ENCODE results near the gene PCDHGB6.
"Not testable (repeated sequence)": the region's sequence is repeated elsewhere in the genome, so short reads cannot be mapped to it uniquely, and the experiment has no call there.

PCDHGB6 gene

DNA sequence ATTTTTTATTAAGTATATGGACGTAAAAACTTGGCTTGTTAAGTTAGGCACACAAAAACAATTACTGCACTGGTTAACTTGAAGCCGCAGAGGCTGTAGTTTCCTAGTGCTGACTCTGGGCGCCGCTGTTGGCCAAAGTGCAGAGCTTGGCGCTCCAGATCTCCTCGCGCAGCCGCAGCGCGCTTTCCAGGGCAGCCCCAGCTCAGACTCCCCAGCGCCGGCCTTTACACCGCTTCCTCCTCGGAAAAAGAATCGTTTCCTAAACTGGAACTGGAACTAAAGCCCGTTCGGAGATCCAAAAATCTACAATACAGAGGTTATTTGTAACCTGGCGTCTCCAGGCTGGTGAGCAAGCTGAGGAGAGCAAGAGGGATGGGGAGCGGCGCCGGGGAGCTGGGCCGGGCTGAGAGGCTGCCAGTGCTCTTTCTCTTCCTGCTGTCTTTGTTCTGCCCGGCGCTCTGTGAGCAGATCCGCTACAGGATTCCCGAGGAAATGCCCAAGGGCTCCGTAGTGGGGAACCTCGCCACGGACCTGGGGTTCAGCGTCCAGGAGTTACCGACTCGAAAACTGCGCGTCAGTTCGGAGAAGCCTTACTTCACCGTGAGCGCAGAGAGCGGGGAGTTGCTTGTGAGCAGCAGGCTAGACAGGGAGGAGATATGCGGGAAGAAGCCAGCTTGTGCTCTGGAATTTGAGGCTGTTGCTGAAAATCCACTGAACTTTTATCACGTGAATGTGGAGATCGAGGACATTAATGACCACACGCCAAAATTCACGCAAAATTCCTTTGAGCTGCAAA lies 9.9 kb upstream of the PCDHGB6 start, which contains the start of gene PCDHGB5:
Gene PCDHGB5, plus strand, starts transcription at position 192 of the 796 bp plus-strand sequence. Its CDS starts 181 bp downstream, at position 373.
- Histone ChIP-seq H3K9me3 (peaks cover 52 to 98% (median 89%) of the 10 kb centered on the region in 3 donors), H3K36me3 (peaks cover 3 to 50% (median 31%) of the 10 kb centered on the region in 3 donors), H3K4me3 (peak within 1 kb of the TSS; percentile 31 to 38)
- intact Hi-C loops (cut with DNase I; ENCODE audit: low total_unique reads); H3K27me3 ChIP-seq; H3K4me1 ChIP-seq; DNase-seq; H3K27ac ChIP-seq: not testable (repeated sequence)
- TF ChIP-seq, protein P1, sequence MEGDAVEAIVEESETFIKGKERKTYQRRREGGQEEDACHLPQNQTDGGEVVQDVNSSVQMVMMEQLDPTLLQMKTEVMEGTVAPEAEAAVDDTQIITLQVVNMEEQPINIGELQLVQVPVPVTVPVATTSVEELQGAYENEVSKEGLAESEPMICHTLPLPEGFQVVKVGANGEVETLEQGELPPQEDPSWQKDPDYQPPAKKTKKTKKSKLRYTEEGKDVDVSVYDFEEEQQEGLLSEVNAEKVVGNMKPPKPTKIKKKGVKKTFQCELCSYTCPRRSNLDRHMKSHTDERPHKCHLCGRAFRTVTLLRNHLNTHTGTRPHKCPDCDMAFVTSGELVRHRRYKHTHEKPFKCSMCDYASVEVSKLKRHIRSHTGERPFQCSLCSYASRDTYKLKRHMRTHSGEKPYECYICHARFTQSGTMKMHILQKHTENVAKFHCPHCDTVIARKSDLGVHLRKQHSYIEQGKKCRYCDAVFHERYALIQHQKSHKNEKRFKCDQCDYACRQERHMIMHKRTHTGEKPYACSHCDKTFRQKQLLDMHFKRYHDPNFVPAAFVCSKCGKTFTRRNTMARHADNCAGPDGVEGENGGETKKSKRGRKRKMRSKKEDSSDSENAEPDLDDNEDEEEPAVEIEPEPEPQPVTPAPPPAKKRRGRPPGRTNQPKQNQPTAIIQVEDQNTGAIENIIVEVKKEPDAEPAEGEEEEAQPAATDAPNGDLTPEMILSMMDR (IDR thresholded peaks at IDR 0.05), result peak in 1 of 2 experiments; percentile 44

DNA sequence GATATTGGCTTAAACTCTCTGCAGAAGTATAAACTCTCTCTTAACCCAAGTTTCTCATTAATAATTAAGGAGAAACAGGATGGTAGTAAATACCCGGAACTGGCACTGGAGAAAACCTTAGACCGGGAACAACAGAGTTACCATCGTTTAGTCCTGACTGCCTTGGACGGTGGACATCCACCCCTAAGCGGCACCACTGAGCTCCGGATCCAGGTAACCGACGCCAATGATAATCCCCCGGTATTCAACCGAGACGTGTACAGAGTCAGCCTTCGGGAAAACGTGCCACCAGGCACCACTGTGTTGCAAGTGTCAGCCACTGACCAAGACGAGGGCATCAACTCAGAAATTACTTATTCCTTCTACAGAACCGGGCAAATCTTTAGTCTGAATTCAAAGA lies 9.2 kb upstream of the PCDHGB6 start:
- no peak for DNase-seq
- no peaks in the 10 kb centered on the region for H3K4me1 ChIP-seq
- no peak overlapping the region for H3K4me3 ChIP-seq
- H3K27me3 ChIP-seq, result no peaks in the 10 kb centered on the region
- TF ChIP-seq, protein P1 (IDR thresholded peaks at IDR 0.05), result no peak
- peaks cover 48 to 98% (median 89%) of the 10 kb centered on the region in 3 donors for H3K9me3 ChIP-seq
- H3K27ac ChIP-seq, result no peak overlapping the region
- intact Hi-C loops (cut with DNase I; ENCODE audit: low total_unique reads), result no loop called here
- H3K36me3 ChIP-seq, result peaks cover 5 to 53% (median 31%) of the 10 kb centered on the region in 3 donors

DNA sequence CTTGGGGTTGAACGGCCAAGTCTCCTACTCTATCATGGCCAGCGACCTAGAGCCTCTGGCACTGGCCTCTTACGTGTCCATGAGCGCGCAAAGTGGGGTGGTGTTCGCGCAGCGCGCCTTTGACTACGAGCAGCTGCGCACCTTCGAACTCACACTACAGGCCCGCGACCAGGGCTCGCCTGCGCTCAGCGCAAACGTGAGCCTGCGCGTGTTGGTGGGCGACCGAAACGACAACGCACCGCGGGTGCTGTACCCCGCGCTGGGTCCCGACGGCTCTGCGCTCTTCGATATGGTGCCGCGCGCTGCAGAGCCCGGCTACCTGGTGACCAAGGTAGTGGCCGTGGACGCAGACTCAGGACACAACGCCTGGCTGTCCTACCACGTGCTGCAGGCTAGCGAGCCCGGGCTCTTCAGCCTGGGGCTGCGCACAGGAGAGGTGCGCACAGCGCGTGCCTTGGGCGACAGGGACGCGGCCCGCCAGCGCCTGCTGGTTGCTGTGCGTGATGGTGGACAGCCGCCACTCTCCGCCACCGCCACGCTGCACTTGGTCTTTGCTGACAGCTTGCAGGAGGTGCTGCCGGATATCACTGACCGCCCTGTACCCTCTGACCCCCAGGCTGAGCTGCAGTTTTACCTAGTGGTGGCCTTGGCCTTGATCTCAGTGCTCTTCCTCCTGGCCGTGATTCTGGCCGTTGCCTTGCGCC lies 8.1 kb upstream of the PCDHGB6 start:
- Histone ChIP-seq H3K36me3 (peaks cover 6 to 54% (median 37%) of the 10 kb centered on the region in 3 donors), H3K4me3 (no peak overlapping the region), H3K4me1 (no peaks in the 10 kb centered on the region), H3K27ac (no peak overlapping the region), H3K27me3 (no peaks in the 10 kb centered on the region), H3K9me3 (peaks cover 40 to 98% (median 89%) of the 10 kb centered on the region in 3 donors)
- TF ChIP-seq, protein P1 (IDR thresholded peaks at IDR 0.05), result no peak
- DNase-seq, result peak in 1 of 2 donors; percentile 43
- intact Hi-C loops (cut with DNase I; ENCODE audit: low total_unique reads), result no loop called here

DNA sequence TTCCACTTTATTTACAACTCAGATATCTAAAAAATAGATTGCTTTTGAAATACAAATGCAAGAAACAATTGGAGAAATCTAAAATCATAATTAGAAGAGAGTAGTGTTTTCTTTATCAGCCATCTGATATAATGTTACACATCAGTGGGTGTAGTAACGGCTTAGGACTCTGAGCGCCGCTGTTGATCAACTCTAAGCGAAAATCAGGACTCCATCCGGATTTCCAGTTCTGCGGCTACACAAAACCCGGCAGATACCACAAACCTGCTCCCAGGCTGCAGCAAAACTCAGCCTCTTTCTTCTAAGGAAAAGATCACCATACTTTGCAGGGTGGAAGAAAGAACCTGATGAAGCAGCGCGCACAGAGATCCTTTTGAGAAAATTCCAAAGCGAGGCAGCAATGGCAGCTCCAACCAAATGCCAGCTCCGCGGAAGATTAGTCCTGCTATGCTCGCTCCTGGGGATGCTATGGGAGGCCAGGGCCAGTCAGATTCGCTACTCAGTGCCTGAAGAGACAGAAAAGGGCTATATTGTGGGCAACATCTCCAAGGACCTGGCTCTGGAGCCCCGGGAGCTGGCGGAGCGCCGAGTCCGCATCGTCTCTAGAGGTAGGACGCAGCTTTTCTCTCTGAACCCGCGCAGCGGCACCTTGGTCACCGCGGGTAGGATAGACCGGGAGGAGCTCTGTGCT lies 5.1 kb upstream of the PCDHGB6 start, which contains the start of gene PCDHGA9:
Gene PCDHGA9, plus strand, starts transcription at position 226 of the 691 bp plus-strand sequence. Its CDS starts 175 bp downstream, at position 401.
- Histone ChIP-seq H3K9me3 (peaks cover 35 to 98% (median 85%) of the 10 kb centered on the region in 3 donors), H3K27ac (no peak within 1 kb of the TSS), H3K27me3 (no peaks in the 10 kb centered on the region), H3K4me1 (no peaks in the 10 kb centered on the region), H3K4me3 (peak within 1 kb of the TSS; percentile 29 to 31), H3K36me3 (peaks cover 10 to 54% (median 51%) of the 10 kb centered on the region in 3 donors)
- intact Hi-C loops (cut with DNase I; ENCODE audit: low total_unique reads), result no loop called here
- TF ChIP-seq, protein P1 (IDR thresholded peaks at IDR 0.05), result peak in 1 of 2 experiments; percentile 16
- DNase-seq, result peak in 1 of 2 donors; percentile 59

DNA sequence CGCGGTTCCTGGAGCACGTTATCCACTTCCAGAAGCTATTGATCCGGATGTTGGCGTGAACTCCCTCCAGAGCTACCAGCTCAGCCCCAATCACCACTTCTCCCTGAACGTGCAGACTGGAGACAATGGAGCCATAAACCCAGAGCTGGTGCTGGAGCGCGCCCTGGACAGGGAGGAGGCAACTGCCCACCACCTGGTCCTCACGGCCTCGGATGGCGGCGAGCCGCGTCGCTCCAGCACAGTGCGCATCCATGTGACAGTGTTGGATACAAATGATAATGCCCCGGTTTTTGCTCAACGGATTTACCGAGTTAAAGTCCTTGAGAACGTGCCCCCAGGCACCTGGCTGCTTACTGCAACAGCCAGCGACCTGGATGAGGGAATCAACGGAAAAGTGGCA lies 4.4 kb upstream of the PCDHGB6 start:
- intact Hi-C loops (cut with DNase I; ENCODE audit: low total_unique reads), result no loop called here
- H3K9me3 ChIP-seq, result peaks cover 36 to 100% (median 89%) of the 10 kb centered on the region in 3 donors
- H3K27ac ChIP-seq, result no peak overlapping the region
- H3K27me3 ChIP-seq, result no peaks in the 10 kb centered on the region
- DNase-seq, result no peak
- H3K4me1 ChIP-seq, result no peaks in the 10 kb centered on the region
- peak overlapping the region in 1 of 2 donors; percentile 31 for H3K4me3 ChIP-seq
- H3K36me3 ChIP-seq, result peaks cover 10 to 54% (median 54%) of the 10 kb centered on the region in 3 donors
- TF ChIP-seq, protein P1 (IDR thresholded peaks at IDR 0.05), result no peak

Data from tibial artery (tissue), 4 donors.